Upper lobe of left lung (tissue), 6 donors: Measurements from ENCODE around the gene IFTAP. TPM values are rescaled to one million over a fixed set of nuclear protein-coding genes. Genes with fewer than 3 reads are reported as not detected.

Experiments
- ATAC-seq, 2 donors: fragments of 200-7000 bp; cut with Tn5 transposase; one replicate each; pipeline ENCODE4 v1.9.1; 2022; ENCODE audit warnings: mild to moderate bottlenecking in 2 of 2, moderate library complexity in 2 of 2; ENCODE audit not compliant: low FRiP score in 2 of 2
- DNase-seq, 2 donors: peaks; one replicate each; pipeline ENCODE4 v3.0.0-alpha.2; 2019 to 2020
- H3K27ac ChIP-seq, 4 donors: fragments of 200-600 bp; sonication (generic); one replicate each; pipeline ENCODE4 v1.5.1; 2016 to 2019
- H3K27me3 ChIP-seq, 4 donors: fragments of 200-600 bp; sonication (generic); one replicate each; pipeline ENCODE4 v1.5.1; 2017 to 2019
- H3K36me3 ChIP-seq, 4 donors: fragments of 200-600 bp; sonication (generic); one replicate each; pipeline ENCODE4 v1.5.1; 2016 to 2019
- H3K4me1 ChIP-seq, 4 donors: fragments of 200-600 bp; sonication (generic); one replicate each; pipeline ENCODE4 v1.5.1; 2018 to 2019
- H3K4me3 ChIP-seq, 4 donors: fragments of 200-600 bp; sonication (generic); one replicate each; pipeline ENCODE4 v1.5.1; 2017 to 2019; ENCODE audit warnings: mild to moderate bottlenecking in 2 of 4, moderate library complexity in 1 of 4
- H3K9me3 ChIP-seq, 4 donors: fragments of 200-600 bp; sonication (generic); one replicate each; pipeline ENCODE4 v1.5.1; 2018 to 2019
- EP300 ChIP-seq, 4 donors: sonication (generic); formaldehyde crosslinking; IDR thresholded peaks; one replicate each; pipeline ENCODE4 v1.5.1; 2017; ENCODE audit warnings: antibody characterized with exemption in 4 of 4, control low read depth in 2 of 4
- POLR2A ChIP-seq, 4 donors: fragments of 450-650 bp; IDR thresholded peaks; one replicate each; pipeline ENCODE4 v1.5.1; 2016 to 2017; ENCODE audit warnings: antibody characterized with exemption in 4 of 4, mild to moderate bottlenecking in 2 of 4
- POLR2AphosphoS5 ChIP-seq, 2 donors: sonication (generic); formaldehyde crosslinking; IDR thresholded peaks; one replicate each; pipeline ENCODE4 v1.5.1; 2017; ENCODE audit warnings: antibody characterized with exemption in 2 of 2
- WGBS, 2 donors: methylation state at CpG; one replicate each; pipeline ENCODE4 v1.1.5; 2017 to 2018; 5-methylcytosine and 5-hydroxymethylcytosine counted together
- total RNA-seq, 6 donors: library from RNA; depleted of rRNA in 4 of 6; stranded (reverse); fragments of >200 nt in 4 of 6; gene quantifications; one replicate each; pipeline versions ENCODE4 v1.1.0 to v1.2.1, GENCODE V29; 2016 to 2021
- TF ChIP-seq, protein P1 (sequence below), 6 experiments: fragments of 450-650 bp in 4 of 6; fragments of 200-600 bp in 2 of 6; sonication (generic) in 2 of 6; IDR thresholded peaks; one replicate each; pipeline ENCODE4 v1.5.1; 2016 to 2019; ENCODE audit warnings: antibody characterized with exemption in 6 of 6
- donor health status: DM: no; HTN: no; CAD: no; lungs with moderate emphysema.
- donor health status: DM: no; HTN: yes; CAD: no; lungs with severe emphysema.

IFTAP gene
- total RNA-seq, 6 donors from 2014 or later, result 8.7 to 38.5 (median 20.0) TPM

DNA sequence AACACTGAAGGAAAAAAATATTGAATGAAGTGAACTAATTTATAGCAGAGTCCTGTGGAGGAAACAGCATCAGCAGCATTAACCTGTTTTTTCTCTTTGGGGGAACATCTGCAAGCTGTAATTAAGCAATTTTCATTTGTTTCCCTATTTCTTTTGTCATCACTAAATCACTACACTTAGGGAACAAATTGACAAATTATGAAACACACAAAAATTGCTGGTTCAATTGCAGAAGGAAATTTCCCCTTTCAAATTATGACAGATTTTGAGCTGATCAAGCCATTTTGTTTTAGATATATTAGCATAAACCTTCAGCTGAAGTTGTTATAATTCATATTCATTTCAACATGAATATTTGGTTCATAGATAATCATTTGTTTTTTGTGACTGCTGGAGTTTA lies 25.9 kb downstream of the IFTAP start:
- no peak for ATAC-seq
- Histone ChIP-seq H3K27me3 (no peaks in the 10 kb centered on the region), H3K9me3 (no peaks in the 10 kb centered on the region), H3K27ac (no peak overlapping the region), H3K4me3 (no peak overlapping the region), H3K36me3 (no peaks in the 10 kb centered on the region), H3K4me1 (peaks cover 0 to 4% (median 1%) of the 10 kb centered on the region in 4 donors)
- no peak for DNase-seq
- TF ChIP-seq POLR2A (IDR thresholded peaks at IDR 0.05) (no peak), EP300 (IDR thresholded peaks at IDR 0.05) (no peak), POLR2AphosphoS5 (IDR thresholded peaks at IDR 0.05) (no peak)
- TF ChIP-seq, protein P1, sequence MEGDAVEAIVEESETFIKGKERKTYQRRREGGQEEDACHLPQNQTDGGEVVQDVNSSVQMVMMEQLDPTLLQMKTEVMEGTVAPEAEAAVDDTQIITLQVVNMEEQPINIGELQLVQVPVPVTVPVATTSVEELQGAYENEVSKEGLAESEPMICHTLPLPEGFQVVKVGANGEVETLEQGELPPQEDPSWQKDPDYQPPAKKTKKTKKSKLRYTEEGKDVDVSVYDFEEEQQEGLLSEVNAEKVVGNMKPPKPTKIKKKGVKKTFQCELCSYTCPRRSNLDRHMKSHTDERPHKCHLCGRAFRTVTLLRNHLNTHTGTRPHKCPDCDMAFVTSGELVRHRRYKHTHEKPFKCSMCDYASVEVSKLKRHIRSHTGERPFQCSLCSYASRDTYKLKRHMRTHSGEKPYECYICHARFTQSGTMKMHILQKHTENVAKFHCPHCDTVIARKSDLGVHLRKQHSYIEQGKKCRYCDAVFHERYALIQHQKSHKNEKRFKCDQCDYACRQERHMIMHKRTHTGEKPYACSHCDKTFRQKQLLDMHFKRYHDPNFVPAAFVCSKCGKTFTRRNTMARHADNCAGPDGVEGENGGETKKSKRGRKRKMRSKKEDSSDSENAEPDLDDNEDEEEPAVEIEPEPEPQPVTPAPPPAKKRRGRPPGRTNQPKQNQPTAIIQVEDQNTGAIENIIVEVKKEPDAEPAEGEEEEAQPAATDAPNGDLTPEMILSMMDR (IDR thresholded peaks at IDR 0.05), result no peak

DNA sequence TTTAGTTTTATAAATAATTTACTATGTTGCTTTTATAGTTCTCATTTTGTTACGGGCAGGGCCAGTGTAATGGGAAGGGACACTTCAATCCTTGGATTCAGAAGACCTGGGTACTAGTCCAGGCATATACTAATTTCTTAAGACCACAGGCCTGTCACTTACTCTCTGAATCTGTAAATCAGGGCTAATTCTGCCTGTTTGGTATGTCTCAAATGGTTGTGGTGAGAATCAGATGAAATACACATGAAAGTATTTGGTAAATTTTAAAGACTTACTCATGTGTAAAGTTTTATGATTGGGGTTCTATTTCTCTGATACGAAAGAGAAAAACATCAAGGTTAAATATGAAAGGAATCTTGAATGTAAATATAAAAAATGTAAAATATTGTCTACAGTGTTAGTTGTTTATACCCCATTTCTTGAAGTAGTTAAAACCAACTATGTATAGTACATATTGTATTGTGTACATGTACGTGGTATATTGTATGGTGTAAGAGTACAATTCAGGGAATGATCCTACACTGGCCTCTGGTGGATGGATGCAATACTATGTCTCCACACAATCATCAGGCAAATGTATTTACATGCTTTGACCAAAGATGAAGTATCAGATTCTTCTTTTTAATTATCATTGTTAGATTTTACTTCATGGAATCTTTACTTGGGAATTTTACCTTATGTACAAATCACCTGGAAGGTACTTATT lies 28.3 kb downstream of the IFTAP start:
- no peaks in the 10 kb centered on the region for H3K9me3 ChIP-seq
- H3K4me3 ChIP-seq, result no peak overlapping the region
- H3K27me3 ChIP-seq, result no peaks in the 10 kb centered on the region
- peaks cover 0 to 4% (median 1%) of the 10 kb centered on the region in 4 donors for H3K4me1 ChIP-seq
- H3K36me3 ChIP-seq, result no peaks in the 10 kb centered on the region
- H3K27ac ChIP-seq, result no peak overlapping the region
- ATAC-seq (no peak), DNase-seq (no peak)
- 65 to 82% methylated on average over 3 of the region's 3 CpGs for WGBS, 2 donors
- no peak for TF ChIP-seq POLR2AphosphoS5 (IDR thresholded peaks at IDR 0.05)
- TF ChIP-seq, protein P1 (IDR thresholded peaks at IDR 0.05), result peak in 1 of 6 experiments; percentile 33

DNA sequence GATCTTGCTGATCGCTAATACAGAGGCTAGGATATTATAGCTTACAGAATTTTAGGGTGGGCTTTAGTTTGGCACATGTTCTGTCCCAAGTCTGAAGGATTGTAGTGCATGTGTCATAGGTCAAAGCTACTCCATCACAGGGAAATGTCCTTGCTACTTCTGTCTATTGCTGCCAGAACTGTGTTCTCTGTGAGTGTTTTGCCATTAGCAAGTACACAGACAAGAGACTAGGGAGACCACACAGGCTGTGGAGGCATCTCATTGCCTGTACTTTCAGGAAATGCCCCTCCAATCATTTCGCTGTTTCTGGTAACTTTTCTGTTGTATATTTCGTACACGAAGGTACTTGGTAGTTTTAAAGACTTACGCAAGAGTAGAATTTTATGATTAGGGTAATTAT lies 29.2 kb downstream of the IFTAP start:
- TF ChIP-seq POLR2A (IDR thresholded peaks at IDR 0.05) (no peak), POLR2AphosphoS5 (IDR thresholded peaks at IDR 0.05) (no peak), EP300 (IDR thresholded peaks at IDR 0.05) (no peak)
- TF ChIP-seq, protein P1 (IDR thresholded peaks at IDR 0.05), result no peak
- DNase-seq, result no peak
- 65 to 91% methylated on average over 5 of the region's 5 CpGs for WGBS, 2 donors
- no peak overlapping the region for H3K27ac ChIP-seq
- H3K4me3 ChIP-seq, result no peak overlapping the region
- H3K4me1 ChIP-seq, result peaks cover 0 to 4% (median 1%) of the 10 kb centered on the region in 4 donors
- no peaks in the 10 kb centered on the region for H3K9me3 ChIP-seq
- no peaks in the 10 kb centered on the region for H3K36me3 ChIP-seq
- no peak for ATAC-seq
- no peaks in the 10 kb centered on the region for H3K27me3 ChIP-seq

DNA sequence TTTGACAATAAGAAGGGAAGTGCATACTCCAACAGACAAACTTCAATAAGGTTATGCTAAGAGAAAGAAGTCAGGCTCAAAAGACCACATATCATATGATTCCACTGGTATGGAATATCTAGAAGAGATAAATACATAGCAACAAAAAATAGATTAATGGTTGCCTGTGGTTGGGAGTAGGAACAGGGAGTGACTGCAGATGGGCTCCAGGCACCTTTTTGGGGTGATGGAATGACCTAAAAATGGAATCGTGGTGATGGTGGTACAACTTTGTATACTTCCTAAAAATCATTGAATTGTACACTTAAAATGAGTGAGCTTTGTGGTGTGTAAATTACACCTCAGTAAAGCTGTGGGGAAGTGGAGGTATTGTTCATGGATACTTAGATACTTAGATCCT lies 32.7 kb downstream of the IFTAP start:
- H3K36me3 ChIP-seq, result no peaks in the 10 kb centered on the region
- ATAC-seq (no peak), DNase-seq (no peak)
- no peaks in the 10 kb centered on the region for H3K27me3 ChIP-seq
- no peaks in the 10 kb centered on the region for H3K4me1 ChIP-seq
- H3K27ac ChIP-seq, result no peak overlapping the region
- H3K9me3 ChIP-seq, result no peaks in the 10 kb centered on the region
- no peak overlapping the region for H3K4me3 ChIP-seq
- TF ChIP-seq, protein P1 (IDR thresholded peaks at IDR 0.05), result no peak
- WGBS, 2 donors, result 88 to 93% methylated on average over 1 of the region's 1 CpG

DNA sequence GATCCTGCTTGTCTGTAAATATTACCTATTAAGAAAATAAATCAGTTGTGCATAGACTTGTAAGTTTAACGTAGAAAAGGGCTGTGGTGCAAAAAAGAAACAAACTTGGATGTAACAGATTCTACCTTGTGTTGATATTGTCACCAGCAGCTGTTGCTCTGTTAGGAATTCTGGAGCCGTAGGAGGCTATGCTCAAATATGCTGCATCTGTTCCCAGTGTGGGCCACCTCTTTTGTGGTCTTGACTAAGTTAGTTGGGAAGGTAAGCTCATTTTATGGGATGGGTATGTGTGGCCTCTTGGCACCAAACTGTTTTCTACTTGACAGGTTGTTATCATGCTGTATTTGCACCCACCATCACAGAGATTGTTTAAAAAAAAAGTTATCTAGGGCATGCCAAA lies 33.2 kb downstream of the IFTAP start:
- ATAC-seq (no peak), DNase-seq (no peak)
- H3K27me3 ChIP-seq, result no peaks in the 10 kb centered on the region
- no peak for TF ChIP-seq POLR2A (IDR thresholded peaks at IDR 0.05)
- no peak for TF ChIP-seq POLR2AphosphoS5 (IDR thresholded peaks at IDR 0.05)
- TF ChIP-seq, protein P1 (IDR thresholded peaks at IDR 0.05), result no peak
- no peak for TF ChIP-seq EP300 (IDR thresholded peaks at IDR 0.05)
- H3K4me3 ChIP-seq, result no peak overlapping the region
- 81 to 88% methylated on average over 2 of the region's 2 CpGs for WGBS, 2 donors
- no peak overlapping the region for H3K27ac ChIP-seq
- H3K9me3 ChIP-seq, result no peaks in the 10 kb centered on the region
- no peaks in the 10 kb centered on the region for H3K36me3 ChIP-seq
- H3K4me1 ChIP-seq, result no peaks in the 10 kb centered on the region
